Kidney (tissue), 14 donors: ENCODE results near the gene RASSF9. TPM values are rescaled to one million over a fixed set of nuclear protein-coding genes. Genes with fewer than 3 reads are reported as not detected.
A peak's percentile ranks its signal among the peaks of the same experiment; 100 is the strongest.

Experiments used
- DNase-seq, 5 donors: peaks; one replicate each; pipeline ENCODE4 v3.0.0-alpha.2; 2013 to 2020
- FAIRE-seq: peaks from 2 replicates; lab custom pipeline; 2012; peaks lifted over from hg19 to GRCh38; lab: Jason Lieb, UNC
- H3K27ac ChIP-seq, 2 donors: one replicate each; pipeline ENCODE4 v1.7.0; 2013; ENCODE audit warnings: low read depth in 2 of 2, low read length in 2 of 2, inconsistent platforms in 1 of 2
- H3K27me3 ChIP-seq: one replicate; pipeline ENCODE4 v1.7.1; 2013; ENCODE audit warnings: low read length, inconsistent platforms; ENCODE audit not compliant: control insufficient read depth, insufficient read depth
- H3K36me3 ChIP-seq, 3 donors: one replicate each; pipeline versions ENCODE4 v1.7.0 to v1.7.1; 2013; ENCODE audit warnings: low read length in 3 of 3, control low read depth in 1 of 3, inconsistent platforms in 1 of 3; ENCODE audit not compliant: insufficient read depth in 3 of 3, control insufficient read depth in 2 of 3
- H3K4me1 ChIP-seq, 3 donors: one replicate each; pipeline versions ENCODE4 v1.7.0 to v1.7.1; 2013; ENCODE audit warnings: low read length in 3 of 3, inconsistent platforms in 1 of 3, low read depth in 1 of 3; ENCODE audit not compliant: control insufficient read depth in 2 of 3, insufficient read depth in 2 of 3
- H3K4me3 ChIP-seq, 3 donors: one replicate each; pipeline versions ENCODE4 v1.7.0 to v1.8.1; 2013; ENCODE audit warnings: low read length in 3 of 3, control low read depth in 1 of 3, inconsistent platforms in 1 of 3
- H3K9ac ChIP-seq, 3 donors: one replicate each; pipeline versions ENCODE4 v1.7.0 to v1.7.1; 2013; ENCODE audit warnings: low read length in 3 of 3, control low read depth in 1 of 3, inconsistent platforms in 1 of 3
- H3K9me3 ChIP-seq, 3 donors: one replicate each; pipeline versions ENCODE4 v1.7.0 to v1.7.1; 2013; ENCODE audit warnings: low read length in 3 of 3, control low read depth in 1 of 3, inconsistent platforms in 1 of 3; ENCODE audit not compliant: control insufficient read depth in 2 of 3, insufficient read depth in 1 of 3
- intact Hi-C: fragments of 100-400 bp; cut with DNase I; formaldehyde crosslinking; loops from one replicate; pipeline ENCODE4 v1.11.1; 2022
- polyA plus RNA-seq: library from polyadenylated mRNA; stranded (reverse); fragments of 350-450 nt; fragmentation: Illumina TruSeq; extraction: RNeasy Lipid Tissue Mini Kit (QIAGEN cat#74804); gene quantifications from one replicate; pipeline ENCODE4 v1.2.3, GENCODE V29; 2014; ENCODE audit warnings: low read depth, low replicate concordance; ENCODE audit not compliant: insufficient read depth
- total RNA-seq: library from RNA; stranded (reverse); fragmentation: NEBNext Ultra II Directional; extraction: Animal tissue kit (Norgen Biotek cat#: 25700); gene quantifications from one replicate; pipeline ENCODE4 v1.2.1, GENCODE V29; 2021
- TF ChIP-seq, protein P1 (sequence below): IDR thresholded peaks from 3 replicates; pipeline ENCODE4 v1.5.1; 2012; ENCODE audit warnings: mild to moderate bottlenecking, moderate library complexity, borderline replicate concordance; ENCODE audit not compliant: insufficient read depth; ENCODE audit errors: extremely low read depth
- donor health status: control.
- donor health status: control.
- donor health status: control.
- donor health status: control.
- donor health status: control.
- donor health status: DM: yes; HTN: yes; CAD: no.
- donor health status: Normal renal cell carcinoma (clear cell type).

The RASSF9 gene
- total and polyA plus RNA-seq, 2 donors from 2014 or later = 1.0 to 10.1 TPM

DNA sequence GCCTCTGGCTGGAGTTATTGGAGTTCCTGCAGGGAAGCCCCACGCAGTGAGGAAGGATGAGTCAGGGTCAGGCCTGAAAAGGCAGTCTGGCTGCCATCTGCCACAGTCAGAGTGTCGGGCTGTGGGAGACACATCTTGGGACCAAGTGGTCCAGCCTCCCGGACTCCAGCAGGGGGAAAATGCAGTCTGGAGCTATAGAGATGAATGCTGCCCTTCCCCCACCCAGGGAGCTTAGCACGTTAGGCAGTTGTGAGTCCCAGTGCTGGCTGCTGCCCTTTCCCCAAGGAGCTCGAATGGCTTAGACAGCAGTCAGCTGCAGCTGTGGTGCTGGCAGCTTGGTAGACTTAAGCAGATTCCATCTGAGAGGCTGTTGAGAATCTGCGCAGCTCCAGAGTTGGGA is 29.7 kb upstream of the RASSF9 start:
- Histone ChIP-seq H3K4me1 (no peaks in the 10 kb centered on the region), H3K36me3 (no peaks in the 10 kb centered on the region), H3K9ac (no peak overlapping the region), H3K9me3 (no peaks in the 10 kb centered on the region), H3K27me3 (no peaks in the 10 kb centered on the region), H3K4me3 (no peak overlapping the region), H3K27ac (no peak overlapping the region)
- no peak for FAIRE-seq
- TF ChIP-seq, protein P1, sequence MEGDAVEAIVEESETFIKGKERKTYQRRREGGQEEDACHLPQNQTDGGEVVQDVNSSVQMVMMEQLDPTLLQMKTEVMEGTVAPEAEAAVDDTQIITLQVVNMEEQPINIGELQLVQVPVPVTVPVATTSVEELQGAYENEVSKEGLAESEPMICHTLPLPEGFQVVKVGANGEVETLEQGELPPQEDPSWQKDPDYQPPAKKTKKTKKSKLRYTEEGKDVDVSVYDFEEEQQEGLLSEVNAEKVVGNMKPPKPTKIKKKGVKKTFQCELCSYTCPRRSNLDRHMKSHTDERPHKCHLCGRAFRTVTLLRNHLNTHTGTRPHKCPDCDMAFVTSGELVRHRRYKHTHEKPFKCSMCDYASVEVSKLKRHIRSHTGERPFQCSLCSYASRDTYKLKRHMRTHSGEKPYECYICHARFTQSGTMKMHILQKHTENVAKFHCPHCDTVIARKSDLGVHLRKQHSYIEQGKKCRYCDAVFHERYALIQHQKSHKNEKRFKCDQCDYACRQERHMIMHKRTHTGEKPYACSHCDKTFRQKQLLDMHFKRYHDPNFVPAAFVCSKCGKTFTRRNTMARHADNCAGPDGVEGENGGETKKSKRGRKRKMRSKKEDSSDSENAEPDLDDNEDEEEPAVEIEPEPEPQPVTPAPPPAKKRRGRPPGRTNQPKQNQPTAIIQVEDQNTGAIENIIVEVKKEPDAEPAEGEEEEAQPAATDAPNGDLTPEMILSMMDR = no peak
- intact Hi-C loops = loop anchor here (10.0 kb wide), 1 partner anchor 291 kb away; no protein-coding TSS in a partner anchor
- peak in 1 of 5 donors; percentile 58 for DNase-seq

DNA sequence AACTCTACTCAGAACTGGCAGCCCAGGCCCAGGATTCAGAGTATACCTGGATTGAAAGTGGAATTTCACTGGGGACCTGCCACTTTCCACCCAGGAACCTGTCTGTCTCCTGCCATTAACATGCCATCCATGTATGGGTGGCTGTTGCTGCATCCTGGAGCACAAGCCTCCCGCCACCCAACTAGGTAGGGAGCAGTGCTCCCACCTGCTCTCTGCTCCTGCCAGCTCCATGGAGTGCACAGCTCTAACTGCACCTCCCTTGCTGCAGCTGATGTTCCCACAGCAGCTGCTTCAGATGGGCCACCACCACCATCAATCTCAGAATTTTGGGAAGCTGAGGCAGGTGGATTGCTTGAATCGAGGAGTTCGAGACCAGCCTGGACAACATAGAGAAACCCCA is 20.8 kb upstream of the RASSF9 start:
- Histone ChIP-seq H3K36me3 (no peaks in the 10 kb centered on the region), H3K4me3 (no peak overlapping the region), H3K9ac (no peak overlapping the region), H3K27me3 (no peaks in the 10 kb centered on the region), H3K4me1 (no peaks in the 10 kb centered on the region), H3K9me3 (no peaks in the 10 kb centered on the region), H3K27ac (no peak overlapping the region)
- intact Hi-C loops = no loop called here
- TF ChIP-seq, protein P1 = no peak
- DNase-seq (no peak), FAIRE-seq (no peak)

DNA sequence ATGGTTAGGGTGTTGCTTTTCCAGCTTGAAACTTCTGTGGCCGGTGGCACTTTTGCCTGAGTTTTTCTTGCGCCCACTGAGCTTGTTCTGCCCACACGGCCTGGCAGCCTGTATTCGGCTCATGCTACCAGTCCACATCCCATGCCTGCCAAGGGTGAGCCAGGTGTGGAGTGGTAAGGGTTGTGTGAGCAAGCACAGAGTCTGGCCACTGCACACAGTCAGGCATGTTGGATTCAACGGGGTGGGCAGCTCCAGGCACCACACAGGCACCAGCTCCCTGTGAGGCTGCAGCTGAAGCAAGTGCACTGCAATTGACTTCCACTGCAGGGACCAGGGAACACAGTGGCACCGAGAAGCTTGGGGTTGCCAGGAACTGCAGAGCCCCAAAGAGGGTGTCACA is 19.1 kb upstream of the RASSF9 start:
- FAIRE-seq (no peak), DNase-seq (no peak)
- Histone ChIP-seq H3K9me3 (no peaks in the 10 kb centered on the region), H3K27ac (no peak overlapping the region), H3K4me1 (no peaks in the 10 kb centered on the region), H3K36me3 (no peaks in the 10 kb centered on the region), H3K4me3 (no peak overlapping the region), H3K27me3 (no peaks in the 10 kb centered on the region), H3K9ac (no peak overlapping the region)
- intact Hi-C loops = no loop called here
- TF ChIP-seq, protein P1 = no peak

DNA sequence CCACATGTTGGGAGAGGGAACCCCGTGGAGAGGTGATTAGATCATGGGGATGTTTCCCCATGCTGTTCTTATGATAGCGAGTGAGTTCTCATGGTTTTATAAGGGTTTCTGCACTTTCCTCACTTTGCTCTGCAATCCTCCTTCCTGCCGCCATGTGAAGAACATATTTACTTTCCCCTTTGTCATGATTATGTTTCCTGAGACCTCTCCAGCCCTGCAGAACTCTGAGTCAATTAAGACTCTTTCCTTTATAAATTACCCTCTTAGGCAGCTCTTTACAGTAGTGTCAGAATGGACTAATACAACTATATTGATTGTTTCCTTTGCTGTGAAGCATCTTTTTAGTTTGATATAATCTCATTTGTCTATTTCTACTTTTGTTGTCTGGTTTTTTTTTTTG is 13.1 kb upstream of the RASSF9 start:
- H3K9me3 ChIP-seq = no peaks in the 10 kb centered on the region
- no peak overlapping the region for H3K9ac ChIP-seq
- no peaks in the 10 kb centered on the region for H3K36me3 ChIP-seq
- FAIRE-seq (no peak), DNase-seq (no peak)
- no peak overlapping the region for H3K4me3 ChIP-seq
- H3K27me3 ChIP-seq = no peaks in the 10 kb centered on the region
- no peaks in the 10 kb centered on the region for H3K4me1 ChIP-seq
- TF ChIP-seq, protein P1 = no peak
- H3K27ac ChIP-seq = no peak overlapping the region
- intact Hi-C loops = no loop called here
